Spleen (tissue), 7 donors: ENCODE data around the gene PHETA1.

ENCODE experiments used
- POLR2A ChIP-seq, 3 donors: fragments of 450-650 bp; IDR thresholded peaks; one replicate each; pipeline ENCODE4 v1.5.1; 2017; ENCODE audit warnings: antibody characterized with exemption in 3 of 3, mild to moderate bottlenecking in 1 of 3
- TF ChIP-seq, protein P1 (sequence below), 11 experiments: fragments of 200-600 bp in 7 of 11; fragments of 450-650 bp in 4 of 11; sonication (generic) in 4 of 11; IDR thresholded peaks in 8 of 11; conservative IDR thresholded peaks in 3 of 11; 1 replicate in 7 of 11; 2 replicates in 4 of 11; pipeline versions ENCODE4 v1.4.0 to v1.8.0; 2016 to 2021; ENCODE audit warnings: antibody characterized with exemption in 11 of 11, inconsistent platforms in 4 of 11, mild to moderate bottlenecking in 1 of 11
- donor health status: DM: no; HTN: no; CAD: no; lungs with moderate emphysema.
- donor health status: DM: no; HTN: no; CAD: no.
- donor health status: DM: no; HTN: no; CAD: no.

DNA sequence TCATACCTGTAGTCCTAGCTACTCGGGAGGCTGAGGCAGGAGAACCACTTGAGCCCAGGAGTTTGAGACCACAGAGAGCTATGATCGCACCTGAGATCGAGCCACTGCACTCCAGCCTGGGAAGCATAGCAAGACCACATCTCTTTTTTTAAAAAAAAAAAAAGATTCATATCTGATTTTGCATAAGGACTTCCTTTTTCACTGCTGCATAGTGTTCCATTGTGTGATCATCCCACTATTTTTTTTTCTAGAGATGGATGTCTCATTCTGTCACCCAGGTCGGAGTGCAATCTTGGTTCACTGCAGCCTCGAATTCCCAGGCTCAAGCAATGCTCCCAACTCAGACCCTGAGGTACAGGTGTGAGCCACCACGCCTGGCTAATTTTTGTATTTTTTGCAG, 50.4 kb downstream of the PHETA1 start:
- TF ChIP-seq, protein P1, sequence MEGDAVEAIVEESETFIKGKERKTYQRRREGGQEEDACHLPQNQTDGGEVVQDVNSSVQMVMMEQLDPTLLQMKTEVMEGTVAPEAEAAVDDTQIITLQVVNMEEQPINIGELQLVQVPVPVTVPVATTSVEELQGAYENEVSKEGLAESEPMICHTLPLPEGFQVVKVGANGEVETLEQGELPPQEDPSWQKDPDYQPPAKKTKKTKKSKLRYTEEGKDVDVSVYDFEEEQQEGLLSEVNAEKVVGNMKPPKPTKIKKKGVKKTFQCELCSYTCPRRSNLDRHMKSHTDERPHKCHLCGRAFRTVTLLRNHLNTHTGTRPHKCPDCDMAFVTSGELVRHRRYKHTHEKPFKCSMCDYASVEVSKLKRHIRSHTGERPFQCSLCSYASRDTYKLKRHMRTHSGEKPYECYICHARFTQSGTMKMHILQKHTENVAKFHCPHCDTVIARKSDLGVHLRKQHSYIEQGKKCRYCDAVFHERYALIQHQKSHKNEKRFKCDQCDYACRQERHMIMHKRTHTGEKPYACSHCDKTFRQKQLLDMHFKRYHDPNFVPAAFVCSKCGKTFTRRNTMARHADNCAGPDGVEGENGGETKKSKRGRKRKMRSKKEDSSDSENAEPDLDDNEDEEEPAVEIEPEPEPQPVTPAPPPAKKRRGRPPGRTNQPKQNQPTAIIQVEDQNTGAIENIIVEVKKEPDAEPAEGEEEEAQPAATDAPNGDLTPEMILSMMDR (IDR thresholded peaks at IDR 0.05 in 8 of 11, conservative IDR thresholded peaks at IDR 0.05 in 3 of 11), result no peak
- no peak for TF ChIP-seq POLR2A (IDR thresholded peaks at IDR 0.05)
